Heart left ventricle (tissue), 13 donors: ENCODE measurements around the gene STPG3.

Source experiments
- POLR2A ChIP-seq, 2 donors: fragments of 450-650 bp; IDR thresholded peaks; one replicate each; pipeline ENCODE4 v1.6.1; 2017; ENCODE audit warnings: antibody characterized with exemption in 2 of 2, mild to moderate bottlenecking in 2 of 2, moderate library complexity in 2 of 2
- TF ChIP-seq, protein P1 (sequence below), 12 donors: fragments of 200-600 bp; sonication (generic) in 4 of 12; IDR thresholded peaks; one replicate each; pipeline versions ENCODE4 v1.5.0 to v1.8.0; 2018 to 2022; ENCODE audit warnings: antibody characterized with exemption in 12 of 12, mild to moderate bottlenecking in 5 of 12
- donor health status: ischemic (EF 13 %, LVEDD 7.1; RV severe dilation, severe dysfunction).
- donor health status: DM: no; HTN: yes; CAD: no.
- donor health status: DM: no; HTN: no; CAD: no.
- donor health status: ischemic (EF 25% LVEDD 6.9; RV normal size, moderate dysfunction).
- donor health status: ischemic (EF 25% LVEDD 5.7; RV mildly dilated, moderate dysfunction).
- donor health status: ischemic (EF 35%, LVEDD 5.7; RV mildly dilated, moderate dysfunction).
- donor health status: nonischemic (EF 11% LVEDD 7.7; RV severe dilation, severe dysfunction).
- donor health status: DM: yes; HTN: yes; CAD: no.
- donor health status: PGD.
- donor health status: ischemic (EF 29% LVEDD 5.4; RV normal size, mild dysfunction).
- donor health status: nonischemic (EF 23%, LVEDD 6.1; RV moderate dilation, normal function).

DNA sequence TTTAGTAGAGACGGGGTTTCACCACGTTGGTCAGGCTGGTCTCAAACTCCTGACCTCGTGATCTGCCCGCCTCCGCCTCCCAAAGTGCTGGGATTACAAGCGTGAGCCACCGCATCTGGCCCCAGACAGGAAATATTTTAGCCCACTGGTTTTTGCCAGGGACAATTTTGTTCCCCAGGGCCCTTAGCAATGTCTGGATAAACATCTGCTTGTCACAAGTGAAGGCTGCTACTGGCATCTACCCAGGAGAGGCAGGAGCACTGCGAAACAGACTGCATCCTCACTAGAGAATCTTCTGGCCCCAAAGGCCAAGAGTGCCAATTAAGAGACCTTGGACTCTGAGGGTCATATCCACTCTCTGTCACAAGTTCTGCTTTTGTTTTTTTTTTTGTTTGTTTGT is 48.1 kb upstream of the STPG3 start:
- TF ChIP-seq, protein P1, sequence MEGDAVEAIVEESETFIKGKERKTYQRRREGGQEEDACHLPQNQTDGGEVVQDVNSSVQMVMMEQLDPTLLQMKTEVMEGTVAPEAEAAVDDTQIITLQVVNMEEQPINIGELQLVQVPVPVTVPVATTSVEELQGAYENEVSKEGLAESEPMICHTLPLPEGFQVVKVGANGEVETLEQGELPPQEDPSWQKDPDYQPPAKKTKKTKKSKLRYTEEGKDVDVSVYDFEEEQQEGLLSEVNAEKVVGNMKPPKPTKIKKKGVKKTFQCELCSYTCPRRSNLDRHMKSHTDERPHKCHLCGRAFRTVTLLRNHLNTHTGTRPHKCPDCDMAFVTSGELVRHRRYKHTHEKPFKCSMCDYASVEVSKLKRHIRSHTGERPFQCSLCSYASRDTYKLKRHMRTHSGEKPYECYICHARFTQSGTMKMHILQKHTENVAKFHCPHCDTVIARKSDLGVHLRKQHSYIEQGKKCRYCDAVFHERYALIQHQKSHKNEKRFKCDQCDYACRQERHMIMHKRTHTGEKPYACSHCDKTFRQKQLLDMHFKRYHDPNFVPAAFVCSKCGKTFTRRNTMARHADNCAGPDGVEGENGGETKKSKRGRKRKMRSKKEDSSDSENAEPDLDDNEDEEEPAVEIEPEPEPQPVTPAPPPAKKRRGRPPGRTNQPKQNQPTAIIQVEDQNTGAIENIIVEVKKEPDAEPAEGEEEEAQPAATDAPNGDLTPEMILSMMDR (IDR thresholded peaks at IDR 0.05) = no peak
- no peak for TF ChIP-seq POLR2A (IDR thresholded peaks at IDR 0.05)
